HCT116 (cell line): ENCODE results near the gene SLC2A9. TPM values are rescaled to one million over a fixed set of nuclear protein-coding genes. Genes with fewer than 3 reads are reported as not detected.

Experiments used
- ATAC-seq: fragments of 200-7000 bp; cut with Tn5 transposase; 2 replicates; pipeline ENCODE4 v1.9.1; 2020; ENCODE audit warnings: mild to moderate bottlenecking, moderate library complexity
- BruUV-seq: library from RNA; stranded (reverse); fragments of 400-500 nt; replicated peaks from 2 replicates; lab custom pipeline; 2021; lab: Mats Ljungman, UMichigan
- CTCF ChIA-PET: fragments of 300-600 bp; sonication (Branson Sonifier 250); formaldehyde crosslinking; loops from one replicate; lab custom pipeline; 2021; ENCODE audit warnings: antibody characterized with exemption; lab: Charles Lee
- POLR2A ChIA-PET: fragments of 300-600, 350-600 bp; sonication (Branson Sonifier 250); formaldehyde crosslinking; loops from one replicate; lab custom pipeline; 2021; ENCODE audit warnings: antibody characterized with exemption; lab: Charles Lee
- RAD21 ChIA-PET, 2 experiments: fragments of 300-600 bp; sonication (Branson Sonifier 250); formaldehyde crosslinking; loops; one replicate each; lab custom pipeline; 2023; ENCODE audit warnings: low total read pairs in 2 of 2; ENCODE audit not compliant: uncharacterized antibody in 2 of 2, unreplicated experiment in 2 of 2, low non-redundant PET in 1 of 2; lab: Charles Lee
- DNase-seq: peaks from one replicate; pipeline ENCODE4 v3.0.0-alpha.2; 2010; ENCODE audit warnings: low read depth, low spot score
- H2AFZ ChIP-seq: fragments of 200-600 bp; shearing (Covaris generic), sonication (generic); 2 replicates; pipeline ENCODE4 v1.6.1; 2017; ENCODE audit warnings: low read depth, mixed run types, mixed read lengths, antibody characterized with exemption, low read length; ENCODE audit not compliant: poor library complexity, severe bottlenecking
- H3K27ac ChIP-seq: 2 replicates; pipeline ENCODE4 v1.5.1; 2012; ENCODE audit warnings: low read depth, low read length
- H3K27me3 ChIP-seq: fragments of 200-600 bp; sonication (generic); 2 replicates; pipeline ENCODE4 v1.6.1; 2016; ENCODE audit warnings: mixed run types, low read length, mixed read lengths; ENCODE audit not compliant: insufficient read depth
- H3K36me3 ChIP-seq, 2 experiments: fragments of 200-500 bp in 1 of 2; fragments of 200-600 bp in 1 of 2; sonication (Bioruptor generic) in 1 of 2; sonication (generic) in 1 of 2; 2 replicates each; pipeline versions ENCODE4 v1.5.1 to v1.6.1; 2014 to 2016; ENCODE audit warnings: low read length in 2 of 2, inconsistent platforms in 1 of 2, mixed read lengths in 1 of 2, mixed run types in 1 of 2; ENCODE audit not compliant: insufficient read depth in 2 of 2, control insufficient read depth in 1 of 2
- H3K4me1 ChIP-seq, 2 experiments: fragments of 200-600 bp in 1 of 2; sonication (generic) in 1 of 2; 2 replicates each; pipeline versions ENCODE4 v1.5.1 to v1.6.1; 2012 to 2017; ENCODE audit warnings: low read length in 2 of 2, inconsistent platforms in 1 of 2, mild to moderate bottlenecking in 1 of 2, mixed read lengths in 1 of 2, mixed run types in 1 of 2, moderate library complexity in 1 of 2; ENCODE audit not compliant: insufficient read depth in 2 of 2, control insufficient read depth in 1 of 2
- H3K4me2 ChIP-seq: fragments of 200-600 bp; sonication (generic); 2 replicates; pipeline ENCODE4 v1.6.1; 2017; ENCODE audit warnings: mixed run types, low read length, mixed read lengths
- H3K4me3 ChIP-seq, 2 experiments: fragments of 200-600 bp in 1 of 2; sonication (generic) in 1 of 2; replicated peaks in 1 of 2; 2 replicates each; pipeline ENCODE4 v1.5.1; 2011 to 2016; ENCODE audit warnings: low read length in 2 of 2, control low read depth in 1 of 2, low read depth in 1 of 2, mild to moderate bottlenecking in 1 of 2, mixed read lengths in 1 of 2, mixed run types in 1 of 2
- H3K79me2 ChIP-seq: fragments of 200-600 bp; sonication (generic); 2 replicates; pipeline ENCODE4 v1.6.1; 2017; ENCODE audit warnings: mild to moderate bottlenecking, mixed run types, low read length, moderate library complexity, mixed read lengths; ENCODE audit not compliant: insufficient read depth
- H3K9ac ChIP-seq: fragments of 200-600 bp; sonication (generic); 2 replicates; pipeline ENCODE4 v1.6.1; 2016; ENCODE audit warnings: low read length, mixed read lengths
- H3K9me2 ChIP-seq: fragments of 200-600 bp; sonication (generic), shearing (Covaris generic); 2 replicates; pipeline ENCODE4 v1.6.1; 2017; ENCODE audit warnings: mixed run types, mild to moderate bottlenecking, moderate library complexity; ENCODE audit not compliant: insufficient read depth
- H3K9me3 ChIP-seq, 2 experiments: fragments of 200-500 bp in 1 of 2; fragments of 200-600 bp in 1 of 2; sonication (Bioruptor generic) in 1 of 2; sonication (generic) in 1 of 2; 2 replicates each; pipeline ENCODE4 v1.6.1; 2014 to 2017; ENCODE audit warnings: low read length in 2 of 2, mixed read lengths in 2 of 2, inconsistent platforms in 1 of 2, low read depth in 1 of 2, mild to moderate bottlenecking in 1 of 2, mixed run types in 1 of 2, moderate library complexity in 1 of 2; ENCODE audit not compliant: control insufficient read depth in 1 of 2, insufficient read depth in 1 of 2
- H4K20me1 ChIP-seq: fragments of 200-600 bp; sonication (generic), shearing (Covaris generic); 2 replicates; pipeline ENCODE4 v1.6.1; 2017; ENCODE audit warnings: mixed run types, mild to moderate bottlenecking, moderate library complexity; ENCODE audit not compliant: insufficient read depth
- CTCF ChIP-seq, 3 experiments: fragments of 200-600 bp in 1 of 3; sonication (generic) in 1 of 3; IDR thresholded peaks in 2 of 3; conservative IDR thresholded peaks in 1 of 3; 2 replicates each; pipeline ENCODE4 v1.5.1; 2012 to 2017; ENCODE audit warnings: low read depth in 2 of 3, low read length in 2 of 3, antibody characterized with exemption in 1 of 3, borderline replicate concordance in 1 of 3, control low read depth in 1 of 3, mild to moderate bottlenecking in 1 of 3, mixed read lengths in 1 of 3, mixed run types in 1 of 3, moderate library complexity in 1 of 3; ENCODE audit not compliant: insufficient read depth in 1 of 3
- EGR1 ChIP-seq: IDR thresholded peaks from 2 replicates; pipeline ENCODE4 v1.6.1; 2012; ENCODE audit warnings: low read depth
- ELF1 ChIP-seq: IDR thresholded peaks from 2 replicates; pipeline ENCODE4 v1.6.1; 2012; ENCODE audit warnings: low read depth, borderline replicate concordance
- EZH2phosphoT487 ChIP-seq: fragments of 200-600 bp; IDR thresholded peaks from 2 replicates; pipeline ENCODE4 v1.6.1; 2018; ENCODE audit warnings: antibody characterized with exemption, borderline replicate concordance
- FOSL1 ChIP-seq: IDR thresholded peaks from 2 replicates; pipeline ENCODE4 v1.6.1; 2012; ENCODE audit warnings: low read depth
- JUND ChIP-seq: IDR thresholded peaks from 2 replicates; pipeline ENCODE4 v1.6.1; 2012
- MAX ChIP-seq: IDR thresholded peaks from 2 replicates; pipeline ENCODE4 v1.6.1; 2012
- POLR2A ChIP-seq: IDR thresholded peaks from 2 replicates; pipeline ENCODE4 v1.7.0; 2011; ENCODE audit warnings: borderline replicate concordance; ENCODE audit not compliant: insufficient read depth, insufficient read length; ENCODE audit errors: extremely low read depth
- POLR2AphosphoS5 ChIP-seq: IDR thresholded peaks from 2 replicates; pipeline ENCODE4 v1.6.1; 2011; ENCODE audit warnings: mild to moderate bottlenecking, low read depth, low read length, moderate library complexity
- RAD21 ChIP-seq: IDR thresholded peaks from 2 replicates; pipeline ENCODE4 v1.6.1; 2012; ENCODE audit warnings: low read depth, mild to moderate bottlenecking
- SP1 ChIP-seq: IDR thresholded peaks from 2 replicates; pipeline ENCODE4 v1.6.1; 2012; ENCODE audit warnings: low read depth
- SRF ChIP-seq: IDR thresholded peaks from 2 replicates; pipeline ENCODE4 v1.6.1; 2012; ENCODE audit warnings: low read depth
- YY1 ChIP-seq: IDR thresholded peaks from 2 replicates; pipeline ENCODE4 v1.6.1; 2011; ENCODE audit warnings: low read length, low read depth, moderate library complexity, mild to moderate bottlenecking; ENCODE audit not compliant: insufficient replicate concordance; ENCODE audit errors: extremely low read depth
- ZBTB33 ChIP-seq: IDR thresholded peaks from 2 replicates; pipeline ENCODE4 v1.6.1; 2011; ENCODE audit warnings: mild to moderate bottlenecking, low read length, moderate library complexity; ENCODE audit not compliant: insufficient replicate concordance; ENCODE audit errors: extremely low read depth
- intact Hi-C: fragments of 100-400 bp; cut with micrococcal nuclease; formaldehyde crosslinking; loops from 2 replicates; pipeline ENCODE4 v1.10.0; 2022
- total RNA-seq: library from RNA; stranded (reverse); gene quantifications from one replicate; pipeline ENCODE4 v1.2.1, GENCODE V29; 2021; ENCODE audit not compliant: unreplicated experiment
- TF ChIP-seq, protein P1 (sequence below): IDR thresholded peaks from 2 replicates; pipeline ENCODE4 v1.6.1; 2012

The SLC2A9 gene
- total RNA-seq, 1 experiment from 2014 or later: 2.2 TPM

DNA sequence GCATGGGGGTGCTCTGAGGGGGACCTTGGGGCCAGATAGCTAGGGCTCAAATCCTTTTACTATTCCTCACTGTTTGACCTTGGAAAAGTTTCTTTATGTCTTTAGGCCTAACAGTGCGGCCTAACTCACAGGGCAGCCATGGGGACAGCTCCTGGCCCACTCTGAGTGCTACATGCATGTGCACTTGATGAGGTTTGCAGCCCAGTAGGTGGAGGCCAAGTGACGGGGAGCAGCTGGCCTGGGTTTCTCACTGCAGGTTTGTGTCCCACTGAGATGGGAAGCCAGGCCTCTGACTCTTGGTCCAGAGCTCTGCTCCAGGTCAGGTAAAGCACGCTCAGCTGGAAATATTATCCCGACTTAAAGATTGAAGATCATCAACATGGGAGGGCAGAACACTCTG, 102.8 kb downstream of the SLC2A9 start:
- no peaks in the 10 kb centered on the region for H3K4me1 ChIP-seq
- DNase-seq (no peak), ATAC-seq (no peak)
- H2AFZ ChIP-seq: no peak overlapping the region
- TF ChIP-seq SRF (no peak), POLR2AphosphoS5 (no peak), SP1 (no peak), MAX (no peak), RAD21 (no peak), EZH2phosphoT487 (no peak)
- TF ChIP-seq, protein P1, sequence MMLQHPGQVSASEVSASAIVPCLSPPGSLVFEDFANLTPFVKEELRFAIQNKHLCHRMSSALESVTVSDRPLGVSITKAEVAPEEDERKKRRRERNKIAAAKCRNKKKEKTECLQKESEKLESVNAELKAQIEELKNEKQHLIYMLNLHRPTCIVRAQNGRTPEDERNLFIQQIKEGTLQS: no peak
- H3K9ac ChIP-seq: no peak overlapping the region
- no TSS peak for BruUV-seq
- H3K36me3 ChIP-seq: no peaks in the 10 kb centered on the region
- H3K4me2 ChIP-seq: no peak overlapping the region
- intact Hi-C loops: no loop called here
- ChIA-PET POLR2A (no interaction called here), CTCF (no interaction called here), RAD21 (interaction anchor here in 1 of 2 experiments (0.6 kb wide), 1 partner anchor 18 kb away, joined by 3 read pairs; no protein-coding TSS in a partner anchor)
- H3K27me3 ChIP-seq: no peaks in the 10 kb centered on the region
- no peaks in the 10 kb centered on the region for H3K79me2 ChIP-seq
- no peaks in the 10 kb centered on the region for H3K9me2 ChIP-seq
- no peak overlapping the region for H3K4me3 ChIP-seq
- no peak overlapping the region for H3K27ac ChIP-seq
- H4K20me1 ChIP-seq: no peaks in the 10 kb centered on the region
- H3K9me3 ChIP-seq: no peaks in the 10 kb centered on the region

DNA sequence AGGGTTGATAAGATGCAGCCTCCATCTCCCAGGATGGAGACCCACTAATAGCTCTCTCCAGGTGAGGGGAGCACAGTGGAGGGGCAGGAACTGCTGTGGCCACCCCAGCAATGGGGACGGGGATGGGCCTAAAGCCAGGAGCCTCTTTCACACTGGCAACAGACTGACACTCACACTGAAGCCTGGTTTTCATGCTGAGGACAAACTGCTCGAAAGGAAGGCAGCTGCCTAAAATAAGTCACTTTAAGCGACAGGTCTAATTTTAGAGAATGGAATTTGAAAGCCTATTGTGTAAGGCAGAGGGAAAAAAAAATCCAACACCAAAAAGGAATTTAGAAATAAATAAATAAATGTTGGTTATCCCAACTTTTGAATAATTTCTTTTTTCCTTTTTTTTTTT, 104.4 kb downstream of the SLC2A9 start:
- H3K4me1 ChIP-seq: no peaks in the 10 kb centered on the region
- ChIA-PET RAD21 (no interaction called here), POLR2A (no interaction called here), CTCF (no interaction called here)
- no peaks in the 10 kb centered on the region for H3K36me3 ChIP-seq
- no peak overlapping the region for H3K27ac ChIP-seq
- H3K4me2 ChIP-seq: no peak overlapping the region
- H4K20me1 ChIP-seq: no peaks in the 10 kb centered on the region
- H3K9ac ChIP-seq: no peak overlapping the region
- ATAC-seq: no peak
- H3K9me2 ChIP-seq: no peaks in the 10 kb centered on the region
- H3K79me2 ChIP-seq: no peaks in the 10 kb centered on the region
- no peak overlapping the region for H3K4me3 ChIP-seq
- H3K9me3 ChIP-seq: no peaks in the 10 kb centered on the region
- intact Hi-C loops: no loop called here
- BruUV-seq: no TSS peak
- no peak overlapping the region for H2AFZ ChIP-seq
- no peaks in the 10 kb centered on the region for H3K27me3 ChIP-seq
- DNase-seq: no peak
- TF ChIP-seq EGR1 (no peak), FOSL1 (no peak), JUND (no peak), ELF1 (no peak), ZBTB33 (no peak), CTCF (IDR thresholded peaks at IDR 0.05 in 2 of 3, conservative IDR thresholded peaks at IDR 0.05 in 1 of 3; ENCODE audit: borderline replicate concordance in 1 of 3, insufficient read depth in 1 of 3, low read depth in 2 of 3, low read length in 2 of 3) (no peak), YY1 (no peak), SP1 (no peak), POLR2A (no peak), RAD21 (no peak)
- TF ChIP-seq, protein P1: no peak
